HepG2 (cell line): ENCODE results near the gene RUSC1. TPM values are rescaled to one million over a fixed set of nuclear protein-coding genes. Genes with fewer than 3 reads are reported as not detected.

Experiments
- ARID4A ChIP-seq: sonication (generic); formaldehyde crosslinking; IDR thresholded peaks from 2 replicates; pipeline ENCODE4 v1.5.0; 2020; ENCODE audit warnings: mild to moderate bottlenecking, missing genetic modification reagents, borderline replicate concordance
- CREBL2 ChIP-seq: sonication (generic); formaldehyde crosslinking; IDR thresholded peaks from 2 replicates; pipeline ENCODE4 v1.8.1; 2023; ENCODE audit warnings: missing genetic modification reagents, mild to moderate bottlenecking, borderline replicate concordance
- E2F1 ChIP-seq: sonication (generic); formaldehyde crosslinking; IDR thresholded peaks from 2 replicates; pipeline ENCODE4 v1.5.0; 2020; ENCODE audit warnings: missing genetic modification reagents
- KLF16 ChIP-seq, 2 experiments: sonication (generic) in 1 of 2; formaldehyde crosslinking in 1 of 2; IDR thresholded peaks; 2 replicates each; pipeline versions ENCODE4 v1.6.1 to v1.8.0; 2016 to 2023; ENCODE audit warnings: missing genetic modification reagents in 2 of 2, missing compliant biosample characterization in 1 of 2
- MAX ChIP-seq: IDR thresholded peaks from 2 replicates; pipeline ENCODE4 v1.6.1; 2012; ENCODE audit warnings: inconsistent platforms
- PLSCR1 ChIP-seq: sonication (generic); formaldehyde crosslinking; IDR thresholded peaks from 2 replicates; pipeline ENCODE4 v1.5.0; 2020; ENCODE audit warnings: missing genetic modification reagents, mild to moderate bottlenecking, borderline replicate concordance
- TRAFD1 ChIP-seq: sonication (generic); formaldehyde crosslinking; IDR thresholded peaks from 2 replicates; pipeline ENCODE4 v1.5.1; 2020; ENCODE audit warnings: missing genetic modification reagents, mild to moderate bottlenecking, borderline replicate concordance
- YY1 ChIP-seq: IDR thresholded peaks from 2 replicates; pipeline ENCODE4 v1.6.1; 2011; ENCODE audit warnings: low read length, low read depth, moderate library complexity, mild to moderate bottlenecking; ENCODE audit not compliant: insufficient read depth, insufficient replicate concordance
- ZFP90 ChIP-seq: sonication (generic); formaldehyde crosslinking; IDR thresholded peaks from 2 replicates; pipeline ENCODE4 v1.8.0; 2022; ENCODE audit warnings: missing genetic modification reagents, mild to moderate bottlenecking, inconsistent platforms, borderline replicate concordance
- ZNF281 ChIP-seq: sonication (generic); formaldehyde crosslinking; IDR thresholded peaks from 2 replicates; pipeline ENCODE4 v1.4.0; 2020; ENCODE audit warnings: missing genetic modification reagents, borderline replicate concordance
- ZNF557 ChIP-seq: sonication (generic); formaldehyde crosslinking; IDR thresholded peaks from 2 replicates; pipeline ENCODE4 v1.4.0; 2020; ENCODE audit warnings: missing genetic modification reagents
- ZNF563 ChIP-seq: sonication (generic); formaldehyde crosslinking; IDR thresholded peaks from 2 replicates; pipeline ENCODE4 v1.8.0; 2022; ENCODE audit warnings: mild to moderate bottlenecking, moderate library complexity, missing genetic modification reagents
- ZNF816 ChIP-seq: sonication (generic); formaldehyde crosslinking; IDR thresholded peaks from 2 replicates; pipeline ENCODE4 v1.8.0; 2022; ENCODE audit warnings: missing genetic modification reagents, mild to moderate bottlenecking, borderline replicate concordance
- ZNF839 ChIP-seq: sonication (generic); formaldehyde crosslinking; IDR thresholded peaks from 2 replicates; pipeline ENCODE4 v1.4.0; 2020; ENCODE audit warnings: missing genetic modification reagents, mild to moderate bottlenecking, borderline replicate concordance
- polyA plus RNA-seq, 8 experiments: library from polyadenylated mRNA; depleted of rRNA in 3 of 8; stranded (reverse) in 7 of 8; unstranded in 1 of 8; fragments of >200 nt; fragmentation: Illumina TruSeq in 4 of 8; extraction: Trizol in 4 of 8; gene quantifications; 2 replicates each; pipeline versions ENCODE4 v1.2.1 to v1.2.3, GENCODE V29; 2011 to 2016; ENCODE audit warnings: low read depth in 4 of 8, missing spikeins in 1 of 8, mixed read lengths in 1 of 8; ENCODE audit not compliant: insufficient read depth in 1 of 8
- total RNA-seq, 5 experiments: library from RNA; depleted of rRNA; stranded (reverse); fragments of >200 nt; fragmentation: Illumina TruSeq; extraction: Trizol; gene quantifications; 2 replicates each; pipeline ENCODE4 v1.2.3, GENCODE V29; 2016; ENCODE audit warnings: low read depth in 1 of 5

RUSC1 gene
- total and polyA plus RNA-seq, 2 of the 13 experiments (the other 11 are each of a cell fraction or from before 2014, with no cell fraction given), result 18.7 to 20.4 TPM

GRCh38 chr1:155308493-155309422 is 11.9 kb upstream of the RUSC1 start, which contains the start of gene FDPS (continued):
- TF ChIP-seq ZNF281 (CRISPR knock-in tag) (0 out of 2 replicates have a peak, but pooled peaks have one; percentile 14), ARID4A (peak; percentile 87; the same call in 1 of the 2 replicates), ZFP90 (CRISPR knock-in tag) (0 out of 2 replicates have a peak, but pooled peaks have one; percentile 36), TRAFD1 (peak; percentile 36; the same call in 1 of the 2 replicates), PLSCR1 (CRISPR knock-in tag) (no peak), ZNF839 (CRISPR knock-in tag) (0 out of 2 replicates have a peak, but pooled peaks have one; percentile 56), YY1 (peak; percentile 78), ZNF563 (CRISPR knock-in tag) (0 out of 2 replicates have a peak, but pooled peaks have one; percentile 50), CREBL2 (CRISPR knock-in tag) (no peak), MAX (peak; percentile 63), KLF16 (CRISPR knock-in tag; IDR thresholded peaks at IDR 0.05) (peak in 1 of 2 experiments; percentile 34; a peak in 1 of 4 replicates), ZNF557 (CRISPR knock-in tag) (0 out of 2 replicates have a peak, but pooled peaks have one; percentile 67), ZNF816 (CRISPR knock-in tag) (no peak), E2F1 (CRISPR knock-in tag) (peak; percentile 94)
